Right lobe of liver (tissue), 4 donors: Measurements from ENCODE around the gene CGB1.

Experiments
- CTCF ChIP-seq, 4 donors: fragments of 200-600 bp in 3 of 4; fragments of 450-650 bp in 1 of 4; IDR thresholded peaks; one replicate each; pipeline versions ENCODE4 v1.5.1 to v1.8.0; 2016 to 2022; ENCODE audit warnings: antibody characterized with exemption in 4 of 4, mild to moderate bottlenecking in 2 of 4
- POLR2A ChIP-seq: fragments of 450-650 bp; IDR thresholded peaks from one replicate; pipeline ENCODE4 v1.6.1; 2017; ENCODE audit warnings: antibody characterized with exemption, mild to moderate bottlenecking
- donor health status: DM: no; HTN: no; CAD: no.
- donor health status: DM: no; HTN: no; CAD: no.
- donor health status: DM: no; HTN: yes; CAD: no.

GRCh38 chr19:49020931-49021895 lies 15.5 kb downstream of the CGB1 start:
- TF ChIP-seq CTCF (IDR thresholded peaks at IDR 0.05) (no peak), POLR2A (no peak)
